ENCODE results near the gene RPS19BP1. TPM values are rescaled to one million over a fixed set of nuclear protein-coding genes. Genes with fewer than 3 reads are reported as not detected.

RPS19BP1 gene
- total and polyA plus RNA-seq, 2 of the 8 experiments (the other 6 are each of a cell fraction or from before 2014, with no cell fraction given) = 77.9 to 97.9 TPM

GRCh38 chr22:39489094-39490068, 43.2 kb downstream of the RPS19BP1 start (continued):
- no peak for TF ChIP-seq CHD7 (IDR thresholded peaks at IDR 0.05; ENCODE audit: insufficient replicate concordance, low read length)
